Chondrocyte (in vitro differentiated cells): ENCODE data around the gene KIF25. TPM values are rescaled to one million over a fixed set of nuclear protein-coding genes. Genes with fewer than 3 reads are reported as not detected.
"Not testable (repeated sequence)": the region's sequence is repeated elsewhere in the genome, so short reads cannot be mapped to it uniquely, and the experiment has no call there.

Source experiments
- DNase-seq: peaks from one replicate; pipeline ENCODE4 v3.0.0; 2021; ENCODE audit warnings: mixed read lengths, low spot score
- H3K27ac Mint-ChIP-seq: one replicate; pipeline ENCODE4 v1.8.0; 2021; ENCODE audit warnings: mild to moderate bottlenecking, moderate library complexity, mixed read lengths; ENCODE audit not compliant: unreplicated experiment
- H3K27me3 Mint-ChIP-seq: 2 replicates; pipeline ENCODE4 v1.8.0; 2021; ENCODE audit warnings: low read depth, mixed read lengths
- H3K36me3 Mint-ChIP-seq: 2 replicates; pipeline ENCODE4 v1.8.0; 2021; ENCODE audit warnings: low read depth, mixed read lengths
- H3K4me1 Mint-ChIP-seq: 2 replicates; pipeline ENCODE4 v1.8.0; 2021; ENCODE audit warnings: low read depth, mild to moderate bottlenecking, mixed read lengths
- H3K4me3 Mint-ChIP-seq: one replicate; pipeline ENCODE4 v1.8.0; 2021; ENCODE audit warnings: mild to moderate bottlenecking, moderate library complexity, mixed read lengths; ENCODE audit not compliant: unreplicated experiment
- H3K9me3 Mint-ChIP-seq: 2 replicates; pipeline ENCODE4 v1.8.0; 2021; ENCODE audit warnings: low read depth, mixed read lengths
- total RNA-seq: library from RNA; stranded (reverse); gene quantifications from 3 replicates; pipeline ENCODE4 v1.2.1, GENCODE V29; 2021
- TF ChIP-seq, protein P1 (sequence below): fragments of 200-600 bp; sonication (generic); IDR thresholded peaks from 2 replicates; pipeline ENCODE4 v1.5.0; 2021; ENCODE audit warnings: antibody characterized with exemption, mild to moderate bottlenecking, moderate library complexity

Gene KIF25
- total RNA-seq, 1 donor from 2014 or later: not detected

DNA sequence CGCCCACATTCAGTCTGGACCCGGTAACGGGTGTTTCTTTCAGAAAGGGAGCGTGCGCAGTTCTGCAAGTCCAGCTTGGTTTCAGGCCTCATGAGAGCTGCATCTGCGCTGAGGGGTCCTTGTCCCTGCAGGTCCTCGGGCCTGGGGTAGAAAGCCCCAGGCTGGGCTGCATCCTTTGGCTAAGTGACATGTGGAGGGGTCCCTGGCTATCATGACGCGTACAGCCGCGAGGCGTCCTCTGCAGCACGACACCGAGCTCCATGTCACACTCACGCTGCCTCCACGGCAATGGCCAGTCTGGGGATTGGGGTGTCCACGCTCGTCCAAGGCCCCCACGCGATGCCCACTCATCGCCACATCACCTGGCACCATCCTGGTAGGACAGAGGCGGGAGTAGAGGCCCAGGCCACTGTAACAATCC lies 1.7 kb upstream of the KIF25 start:
- H3K4me1 Mint-ChIP-seq: no peaks in the 10 kb centered on the region
- H3K27me3 Mint-ChIP-seq: peaks cover 20% of the 10 kb centered on the region
- TF ChIP-seq, protein P1, sequence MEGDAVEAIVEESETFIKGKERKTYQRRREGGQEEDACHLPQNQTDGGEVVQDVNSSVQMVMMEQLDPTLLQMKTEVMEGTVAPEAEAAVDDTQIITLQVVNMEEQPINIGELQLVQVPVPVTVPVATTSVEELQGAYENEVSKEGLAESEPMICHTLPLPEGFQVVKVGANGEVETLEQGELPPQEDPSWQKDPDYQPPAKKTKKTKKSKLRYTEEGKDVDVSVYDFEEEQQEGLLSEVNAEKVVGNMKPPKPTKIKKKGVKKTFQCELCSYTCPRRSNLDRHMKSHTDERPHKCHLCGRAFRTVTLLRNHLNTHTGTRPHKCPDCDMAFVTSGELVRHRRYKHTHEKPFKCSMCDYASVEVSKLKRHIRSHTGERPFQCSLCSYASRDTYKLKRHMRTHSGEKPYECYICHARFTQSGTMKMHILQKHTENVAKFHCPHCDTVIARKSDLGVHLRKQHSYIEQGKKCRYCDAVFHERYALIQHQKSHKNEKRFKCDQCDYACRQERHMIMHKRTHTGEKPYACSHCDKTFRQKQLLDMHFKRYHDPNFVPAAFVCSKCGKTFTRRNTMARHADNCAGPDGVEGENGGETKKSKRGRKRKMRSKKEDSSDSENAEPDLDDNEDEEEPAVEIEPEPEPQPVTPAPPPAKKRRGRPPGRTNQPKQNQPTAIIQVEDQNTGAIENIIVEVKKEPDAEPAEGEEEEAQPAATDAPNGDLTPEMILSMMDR: no peak
- DNase-seq: peak; percentile 86
- H3K27ac Mint-ChIP-seq: no peak overlapping the region
- H3K9me3 Mint-ChIP-seq: no peaks in the 10 kb centered on the region
- no peak overlapping the region for H3K4me3 Mint-ChIP-seq
- H3K36me3 Mint-ChIP-seq: no peaks in the 10 kb centered on the region

DNA sequence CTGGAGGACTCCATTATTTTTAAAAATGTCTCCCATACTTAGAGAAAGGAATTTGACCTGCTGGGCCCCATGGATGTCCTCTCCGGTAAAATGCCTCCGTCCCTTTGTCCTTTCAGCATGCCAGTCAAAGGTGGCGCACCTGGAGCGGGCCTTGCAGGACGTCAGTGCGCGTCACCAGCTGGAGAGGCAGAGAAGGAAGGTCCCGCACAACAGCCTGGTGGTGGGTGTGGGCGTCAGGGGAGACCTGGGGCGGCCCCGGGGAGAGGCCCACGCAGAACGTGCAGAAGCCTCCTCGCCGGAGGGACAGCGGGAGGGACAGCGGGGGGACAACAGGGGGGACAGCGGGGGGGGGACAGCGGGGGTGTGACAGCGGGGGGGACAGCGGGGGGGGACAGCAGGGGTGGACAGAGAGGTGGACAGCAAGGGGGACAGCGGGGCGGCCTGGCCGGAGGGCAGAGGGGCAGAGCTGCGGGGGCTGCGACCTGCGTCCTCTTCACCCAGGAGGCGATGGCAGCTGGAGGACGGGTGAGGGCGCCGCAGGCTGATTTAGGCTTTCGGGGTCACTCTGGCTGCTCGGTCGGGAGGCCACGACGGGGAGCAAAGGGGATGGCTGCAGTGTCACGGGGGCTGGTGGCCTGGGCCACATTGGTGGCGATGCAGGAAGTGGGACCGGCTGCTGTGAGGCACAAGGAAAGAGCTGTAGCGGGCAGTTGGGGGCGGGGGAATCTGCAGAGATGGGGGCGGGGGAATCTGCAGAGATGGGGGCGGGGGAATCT lies 859 bp upstream of the KIF25 start:
- Mint-ChIP-seq H3K4me1 (no peaks in the 10 kb centered on the region), H3K27me3 (peaks cover 23% of the 10 kb centered on the region), H3K36me3 (no peaks in the 10 kb centered on the region), H3K9me3 (no peaks in the 10 kb centered on the region), H3K27ac (no peak overlapping the region), H3K4me3 (no peak overlapping the region)
- no peak for DNase-seq
- TF ChIP-seq, protein P1: peak; percentile 17

DNA sequence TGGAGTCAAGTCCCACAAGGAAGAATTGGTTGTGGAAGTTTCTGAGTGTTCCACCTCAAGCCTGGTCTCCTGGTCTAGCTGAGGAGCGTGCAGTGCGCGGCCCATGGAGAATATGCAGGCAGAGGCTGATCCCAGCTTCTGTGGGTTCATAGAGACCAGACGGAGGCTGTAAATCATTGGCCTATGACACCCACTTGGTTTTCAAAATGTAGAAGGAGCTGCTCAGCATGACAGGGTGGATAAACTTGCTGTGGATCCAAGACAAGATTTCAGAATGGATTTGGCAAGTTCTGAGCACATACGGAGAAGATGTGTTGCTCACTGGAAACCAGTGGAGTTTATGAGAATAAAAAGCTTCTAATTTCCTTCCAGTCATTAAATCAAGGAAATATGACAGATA lies 744 bp downstream of the KIF25 start:
- Mint-ChIP-seq H3K9me3 (no peaks in the 10 kb centered on the region), H3K27me3 (peaks cover 31% of the 10 kb centered on the region), H3K36me3 (no peaks in the 10 kb centered on the region), H3K4me3 (no peak overlapping the region), H3K27ac (no peak overlapping the region), H3K4me1 (no peaks in the 10 kb centered on the region)
- DNase-seq: no peak
- TF ChIP-seq, protein P1: no peak

DNA sequence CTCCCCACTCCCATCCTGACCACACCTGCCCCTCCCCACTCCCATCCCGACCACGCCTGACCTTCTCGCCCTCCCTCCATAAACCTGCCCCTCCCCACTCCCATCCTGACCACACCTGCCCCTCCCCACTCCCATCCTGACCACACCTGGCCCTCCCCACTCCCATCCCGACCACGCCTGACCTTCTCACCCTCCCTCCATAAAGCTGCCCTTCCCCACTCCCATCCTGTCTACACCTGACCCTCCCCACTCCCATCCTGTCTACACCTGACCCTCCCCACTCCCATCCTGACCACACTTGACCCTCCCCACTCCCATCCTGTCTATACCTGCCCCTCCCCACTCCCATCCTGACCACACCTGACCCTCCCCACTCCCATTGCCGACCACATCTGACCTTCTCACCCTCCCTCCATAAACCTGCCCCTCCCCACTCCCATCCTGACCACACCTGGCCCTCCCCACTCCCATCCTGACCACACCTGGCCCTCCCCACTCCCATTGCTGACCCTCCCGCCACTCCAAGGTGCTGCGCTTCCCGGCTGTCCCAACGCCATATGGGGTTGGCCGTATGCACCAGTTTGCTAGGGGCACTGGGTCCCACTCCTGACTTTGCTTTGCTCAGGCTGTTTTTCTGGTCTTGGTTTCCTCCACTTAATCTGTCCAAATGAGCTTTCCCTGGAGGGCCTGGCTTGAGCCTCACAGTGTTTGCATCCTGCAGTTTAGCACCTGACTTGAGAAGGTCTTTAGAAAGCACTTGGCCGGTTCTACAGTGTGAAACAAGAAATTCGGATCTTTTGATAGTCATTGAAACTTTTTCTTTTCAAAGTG lies 2.9 kb downstream of the KIF25 start:
- no peak for DNase-seq
- Mint-ChIP-seq H3K4me3 (no peak overlapping the region), H3K4me1 (no peaks in the 10 kb centered on the region), H3K27me3 (peaks cover 29% of the 10 kb centered on the region), H3K36me3 (no peaks in the 10 kb centered on the region), H3K27ac (no peak overlapping the region), H3K9me3 (no peaks in the 10 kb centered on the region)
- TF ChIP-seq, protein P1: no peak

DNA sequence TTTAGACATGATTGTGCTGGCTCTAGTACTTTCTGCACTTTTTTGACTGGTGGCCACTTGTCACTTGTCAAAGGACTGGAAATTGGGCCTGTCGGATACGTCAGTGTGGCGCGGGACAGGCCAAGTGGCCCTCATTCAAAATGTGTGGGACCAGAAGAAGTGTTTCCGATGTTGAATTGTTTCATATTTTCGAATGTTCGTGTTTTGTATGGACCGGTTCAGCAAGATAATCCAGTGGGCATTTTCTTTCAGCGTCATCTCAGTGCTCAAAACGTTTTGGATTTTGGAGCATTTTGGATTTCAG lies 3.5 kb downstream of the KIF25 start:
- H3K36me3 Mint-ChIP-seq: no peaks in the 10 kb centered on the region
- H3K4me1 Mint-ChIP-seq: no peaks in the 10 kb centered on the region
- peaks cover 29% of the 10 kb centered on the region for H3K27me3 Mint-ChIP-seq
- no peak for DNase-seq
- no peaks in the 10 kb centered on the region for H3K9me3 Mint-ChIP-seq
- no peak overlapping the region for H3K4me3 Mint-ChIP-seq
- TF ChIP-seq, protein P1: no peak
- H3K27ac Mint-ChIP-seq: no peak overlapping the region

DNA sequence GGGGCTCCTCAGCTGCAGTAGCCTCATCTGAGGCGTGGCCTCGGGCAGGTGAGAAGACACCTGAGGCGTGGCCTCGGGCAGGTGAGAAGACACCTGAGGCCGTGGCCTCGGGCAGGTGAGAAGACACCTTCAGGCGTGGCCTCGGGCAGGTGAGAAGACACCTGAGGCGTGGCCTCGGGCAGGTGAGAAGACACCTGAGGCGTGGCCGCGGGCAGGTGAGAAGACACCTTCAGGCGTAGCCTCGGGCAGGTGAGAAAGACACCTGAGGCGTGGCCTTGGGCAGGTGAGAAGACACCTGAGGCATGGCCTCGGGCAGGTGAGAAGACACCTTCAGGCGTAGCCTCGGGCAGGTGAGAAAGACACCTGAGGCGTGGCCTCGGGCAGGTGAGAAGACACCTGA lies 4.0 kb downstream of the KIF25 start:
- H3K27me3 Mint-ChIP-seq: peaks cover 29% of the 10 kb centered on the region
- not testable (repeated sequence) for H3K36me3 Mint-ChIP-seq, DNase-seq, H3K9me3 Mint-ChIP-seq, H3K4me1 Mint-ChIP-seq, H3K4me3 Mint-ChIP-seq, H3K27ac Mint-ChIP-seq
